Natural killer cell (primary cell): Measurements from ENCODE around the gene EFCAB6. TPM values are rescaled to one million over a fixed set of nuclear protein-coding genes. Genes with fewer than 3 reads are reported as not detected.

Experiments
- ATAC-seq, 3 donors: fragments of 150-1000 bp in 2 of 3; fragments of 200-7000 bp in 1 of 3; cut with Tn5 transposase; 1 replicate in 1 of 3; 2 replicates in 2 of 3; pipeline ENCODE4 v1.10.0; 2021; ENCODE audit warnings: mild to moderate bottlenecking in 2 of 3, moderate library complexity in 2 of 3
- DNase-seq, 2 donors: peaks; one replicate each; pipeline versions ENCODE4 v3.0.0 to v3.0.0-alpha.2; 2013 to 2021; ENCODE audit warnings: mixed read lengths in 1 of 2
- H3K27ac ChIP-seq: one replicate; pipeline ENCODE4 v1.5.1; 2013; ENCODE audit warnings: mild to moderate bottlenecking, low read length
- H3K27me3 ChIP-seq: one replicate; pipeline ENCODE4 v1.6.1; 2013; ENCODE audit warnings: low read length; ENCODE audit not compliant: control insufficient read depth, insufficient read depth
- H3K36me3 ChIP-seq: one replicate; pipeline ENCODE4 v1.6.1; 2013; ENCODE audit warnings: low read length; ENCODE audit not compliant: control insufficient read depth, insufficient read depth
- H3K4me1 ChIP-seq: one replicate; pipeline ENCODE4 v1.6.1; 2013; ENCODE audit warnings: low read length; ENCODE audit not compliant: control insufficient read depth, insufficient read depth
- H3K4me3 ChIP-seq: one replicate; pipeline ENCODE4 v1.5.1; 2013; ENCODE audit warnings: low read length
- H3K9me3 ChIP-seq: one replicate; pipeline ENCODE4 v1.6.1; 2013; ENCODE audit warnings: low read length; ENCODE audit not compliant: control insufficient read depth, insufficient read depth
- H3K27ac Mint-ChIP-seq, 2 donors: one replicate each; pipeline ENCODE4 v1.8.0; 2022; ENCODE audit warnings: mild to moderate bottlenecking in 2 of 2, mixed read lengths in 2 of 2, moderate library complexity in 1 of 2
- H3K27me3 Mint-ChIP-seq, 2 donors: one replicate each; pipeline ENCODE4 v1.8.0; 2022; ENCODE audit warnings: low read depth in 2 of 2, mixed read lengths in 2 of 2
- H3K36me3 Mint-ChIP-seq: one replicate; pipeline ENCODE4 v1.8.0; 2022; ENCODE audit warnings: mixed read lengths
- H3K4me1 Mint-ChIP-seq, 2 donors: one replicate each; pipeline ENCODE4 v1.8.0; 2022; ENCODE audit warnings: mixed read lengths in 2 of 2
- H3K4me3 Mint-ChIP-seq: one replicate; pipeline ENCODE4 v1.8.0; 2022; ENCODE audit warnings: mild to moderate bottlenecking, moderate library complexity, mixed read lengths
- H3K9me3 Mint-ChIP-seq, 2 donors: one replicate each; pipeline ENCODE4 v1.8.0; 2022; ENCODE audit warnings: mixed read lengths in 2 of 2
- WGBS: methylation state at CpG from one replicate; pipeline ENCODE4 v1.1.7; 2013; ENCODE audit warnings: missing lambda C conversion rate; ENCODE audit not compliant: insufficient coverage; 5-methylcytosine and 5-hydroxymethylcytosine counted together
- intact Hi-C: fragments of 100-400 bp; cut with micrococcal nuclease; formaldehyde crosslinking; loops from one replicate; pipeline ENCODE4 v1.14.2; 2022
- total RNA-seq, 4 donors: library from RNA; stranded (reverse); fragments of 120-200 nt in 1 of 4; gene quantifications; one replicate each; pipeline versions ENCODE4 v1.2.3 to v1.2.4, GENCODE V29; 2013 to 2022
- TF ChIP-seq, protein P1 (sequence below): fragments of 200-600 bp; IDR thresholded peaks from one replicate; pipeline ENCODE4 v1.8.0; 2022; ENCODE audit warnings: antibody characterized with exemption

The EFCAB6 gene
- total RNA-seq, 3 donors from 2014 or later (not counting 1 experiment from before 2014, with no cell fraction given) = 0.23 to 0.35 (median 0.26) TPM

DNA sequence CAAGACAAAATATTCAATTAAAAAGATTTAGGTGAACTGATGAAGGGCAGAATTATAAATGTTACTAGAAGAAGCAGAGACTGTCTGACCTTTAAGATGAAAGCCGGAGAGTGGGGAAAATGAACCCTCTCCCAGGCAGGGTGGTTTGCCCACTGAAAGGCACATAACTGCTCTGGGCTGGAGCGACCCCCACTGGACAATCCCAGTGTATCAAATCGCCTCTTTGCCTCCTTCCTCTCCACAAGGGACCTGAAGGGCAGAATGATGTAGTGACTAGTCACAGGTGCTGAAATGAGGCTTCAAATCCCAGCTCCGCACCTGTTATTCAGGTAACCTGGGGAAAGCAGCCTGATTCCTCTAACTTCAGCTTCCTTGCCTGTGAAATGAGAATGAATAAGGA, 69.0 kb downstream of the EFCAB6 start:
- Histone ChIP-seq H3K4me1 (no peaks in the 10 kb centered on the region), H3K27ac (no peak overlapping the region), H3K4me3 (no peak overlapping the region), H3K27me3 (no peaks in the 10 kb centered on the region), H3K9me3 (no peaks in the 10 kb centered on the region), H3K36me3 (no peaks in the 10 kb centered on the region)
- Mint-ChIP-seq H3K27ac (no peak overlapping the region), H3K4me3 (no peak overlapping the region), H3K9me3 (no peaks in the 10 kb centered on the region), H3K4me1 (no peaks in the 10 kb centered on the region), H3K36me3 (no peaks in the 10 kb centered on the region), H3K27me3 (peaks cover 5 to 13% of the 10 kb centered on the region in 2 donors)
- 65% methylated on average over 4 of the region's 4 CpGs for WGBS
- DNase-seq (no peak), ATAC-seq (no peak)
- intact Hi-C loops = no loop called here
- TF ChIP-seq, protein P1, sequence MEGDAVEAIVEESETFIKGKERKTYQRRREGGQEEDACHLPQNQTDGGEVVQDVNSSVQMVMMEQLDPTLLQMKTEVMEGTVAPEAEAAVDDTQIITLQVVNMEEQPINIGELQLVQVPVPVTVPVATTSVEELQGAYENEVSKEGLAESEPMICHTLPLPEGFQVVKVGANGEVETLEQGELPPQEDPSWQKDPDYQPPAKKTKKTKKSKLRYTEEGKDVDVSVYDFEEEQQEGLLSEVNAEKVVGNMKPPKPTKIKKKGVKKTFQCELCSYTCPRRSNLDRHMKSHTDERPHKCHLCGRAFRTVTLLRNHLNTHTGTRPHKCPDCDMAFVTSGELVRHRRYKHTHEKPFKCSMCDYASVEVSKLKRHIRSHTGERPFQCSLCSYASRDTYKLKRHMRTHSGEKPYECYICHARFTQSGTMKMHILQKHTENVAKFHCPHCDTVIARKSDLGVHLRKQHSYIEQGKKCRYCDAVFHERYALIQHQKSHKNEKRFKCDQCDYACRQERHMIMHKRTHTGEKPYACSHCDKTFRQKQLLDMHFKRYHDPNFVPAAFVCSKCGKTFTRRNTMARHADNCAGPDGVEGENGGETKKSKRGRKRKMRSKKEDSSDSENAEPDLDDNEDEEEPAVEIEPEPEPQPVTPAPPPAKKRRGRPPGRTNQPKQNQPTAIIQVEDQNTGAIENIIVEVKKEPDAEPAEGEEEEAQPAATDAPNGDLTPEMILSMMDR = no peak

DNA sequence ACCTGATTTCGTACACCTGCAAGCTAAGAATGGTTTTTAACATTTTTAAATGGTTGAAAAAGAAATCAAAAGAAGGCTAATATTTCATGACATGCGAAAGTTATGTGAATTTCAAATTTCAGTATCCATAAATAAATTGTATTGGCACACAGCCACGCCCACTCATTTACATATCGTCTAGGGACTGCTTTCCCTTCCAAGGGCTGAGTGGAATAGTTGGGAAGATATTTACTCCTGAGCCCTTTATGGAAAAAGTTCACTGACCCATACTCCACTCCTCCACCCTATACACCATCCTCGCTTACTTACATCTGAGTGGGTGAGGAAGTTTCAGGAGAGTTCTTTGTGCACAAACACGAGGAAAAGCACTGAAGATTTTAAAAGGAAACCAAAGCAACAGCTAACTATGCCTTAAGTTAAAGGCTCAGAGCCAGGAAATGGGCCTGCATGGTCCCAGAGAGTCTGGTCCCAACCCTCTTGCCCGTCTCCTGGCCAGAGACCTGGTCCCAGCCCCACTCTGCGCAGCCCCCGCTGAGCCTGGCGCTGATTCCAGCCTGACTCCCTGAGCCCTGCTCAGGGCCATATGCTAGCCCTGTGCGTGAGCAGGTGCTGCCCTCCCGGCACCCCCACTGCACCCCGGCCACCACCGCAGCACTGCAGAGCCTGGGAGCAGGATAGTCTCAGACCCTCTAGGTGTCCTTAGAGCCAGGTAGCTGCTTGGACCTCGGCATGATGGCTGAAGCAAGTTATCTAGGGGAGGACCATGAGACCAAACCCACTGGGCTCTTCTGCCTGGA, 69.8 kb downstream of the EFCAB6 start:
- ATAC-seq (no peak), DNase-seq (no peak)
- Mint-ChIP-seq H3K9me3 (no peaks in the 10 kb centered on the region), H3K4me3 (no peak overlapping the region), H3K36me3 (no peaks in the 10 kb centered on the region), H3K27ac (no peak overlapping the region), H3K27me3 (peaks cover 5 to 7% of the 10 kb centered on the region in 2 donors), H3K4me1 (no peaks in the 10 kb centered on the region)
- intact Hi-C loops = no loop called here
- Histone ChIP-seq H3K36me3 (no peaks in the 10 kb centered on the region), H3K4me3 (no peak overlapping the region), H3K27me3 (no peaks in the 10 kb centered on the region), H3K9me3 (no peaks in the 10 kb centered on the region), H3K4me1 (no peaks in the 10 kb centered on the region), H3K27ac (no peak overlapping the region)
- WGBS = 86% methylated on average over 11 of the region's 15 CpGs
- TF ChIP-seq, protein P1 = no peak

GRCh38 chr22:43740587-43741270, 71.4 kb downstream of the EFCAB6 start:
- no peak for DNase-seq
- H3K4me1 Mint-ChIP-seq = no peaks in the 10 kb centered on the region
- no peaks in the 10 kb centered on the region for H3K36me3 Mint-ChIP-seq
- TF ChIP-seq, protein P1 = no peak
- no peak overlapping the region for H3K4me3 Mint-ChIP-seq
- no peak overlapping the region for H3K4me3 ChIP-seq
- no peaks in the 10 kb centered on the region for H3K36me3 ChIP-seq
- H3K4me1 ChIP-seq = no peaks in the 10 kb centered on the region
- 84% methylated on average over 19 of the region's 19 CpGs for WGBS
- no peaks in the 10 kb centered on the region for H3K9me3 ChIP-seq
- no peak for ATAC-seq
- H3K27ac ChIP-seq = no peak overlapping the region
- no peaks in the 10 kb centered on the region for H3K9me3 Mint-ChIP-seq
- no peak overlapping the region for H3K27ac Mint-ChIP-seq
- no peaks in the 10 kb centered on the region for H3K27me3 ChIP-seq
- peaks cover 0 to 5% of the 10 kb centered on the region in 2 donors for H3K27me3 Mint-ChIP-seq
- intact Hi-C loops = no loop called here
